Stimulated activated CD4-positive, alpha-beta T cell treated with anti-CD3 and anti-CD28 coated beads, TNF-alpha, amount 100 ng/mL, for 1 hour (primary cell): ENCODE results near the gene MLLT3.

Source experiments
- DNase-seq, 3 donors: peaks; one replicate each; pipeline ENCODE4 v3.0.0-alpha.2; 2020; ENCODE audit warnings: low read depth in 3 of 3, low spot score in 1 of 3

The MLLT3 gene

DNA sequence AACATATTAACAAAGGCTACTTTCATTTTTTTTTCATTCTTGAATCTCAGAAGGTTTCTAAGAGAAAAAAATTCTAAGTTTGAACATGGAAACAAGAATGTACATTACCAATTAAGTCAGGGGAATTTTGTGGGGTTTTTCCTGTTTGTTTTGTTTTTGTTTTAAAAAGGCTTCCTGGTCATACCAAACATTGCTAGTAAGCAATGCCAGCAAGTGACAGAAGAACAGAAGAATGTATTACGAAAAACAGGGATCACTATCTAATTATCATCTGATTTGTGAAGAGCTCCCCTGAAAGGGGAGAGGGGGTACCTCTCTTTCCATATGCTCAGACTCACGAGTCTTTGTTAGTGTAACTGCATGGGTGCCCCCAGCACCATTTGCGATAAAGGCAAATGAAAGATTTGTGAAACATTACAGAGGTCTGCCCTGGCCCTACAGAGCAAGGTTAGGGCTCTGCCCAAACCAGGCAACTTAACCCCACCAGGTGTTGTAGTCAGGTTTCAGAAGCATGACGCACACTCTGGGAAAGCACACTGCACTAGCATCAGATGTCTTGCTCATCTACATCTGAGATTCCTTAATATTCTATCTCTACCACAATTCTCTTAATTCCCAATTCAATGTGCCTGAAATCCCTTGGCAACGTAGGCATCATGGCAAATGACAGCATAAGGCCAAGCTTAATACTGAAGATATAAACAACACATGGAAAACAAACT lies 268.2 kb downstream of the MLLT3 start:
- no peak for DNase-seq

DNA sequence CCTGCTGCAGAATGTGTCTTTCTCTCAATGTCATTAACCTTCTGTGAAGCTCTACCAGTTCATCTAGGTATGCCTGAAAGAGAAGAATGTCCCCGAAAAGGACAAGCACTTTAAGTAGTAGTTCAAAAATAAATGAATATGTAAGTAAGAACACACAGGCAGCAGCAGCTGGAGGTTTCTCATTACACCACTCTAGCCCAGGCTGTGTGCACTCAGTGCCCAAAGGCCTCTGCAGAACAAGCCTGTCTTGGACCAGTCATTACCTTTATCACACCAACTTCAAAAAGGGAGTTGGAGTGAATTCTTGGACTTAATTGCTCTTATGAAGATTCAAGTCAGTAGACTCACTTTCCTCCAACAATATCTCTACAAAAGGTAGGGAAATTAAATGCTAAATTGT lies 268.8 kb downstream of the MLLT3 start:
- no peak for DNase-seq

GRCh38 chr9:20352591-20352990 lies 269.7 kb downstream of the MLLT3 start:
- DNase-seq = no peak

DNA sequence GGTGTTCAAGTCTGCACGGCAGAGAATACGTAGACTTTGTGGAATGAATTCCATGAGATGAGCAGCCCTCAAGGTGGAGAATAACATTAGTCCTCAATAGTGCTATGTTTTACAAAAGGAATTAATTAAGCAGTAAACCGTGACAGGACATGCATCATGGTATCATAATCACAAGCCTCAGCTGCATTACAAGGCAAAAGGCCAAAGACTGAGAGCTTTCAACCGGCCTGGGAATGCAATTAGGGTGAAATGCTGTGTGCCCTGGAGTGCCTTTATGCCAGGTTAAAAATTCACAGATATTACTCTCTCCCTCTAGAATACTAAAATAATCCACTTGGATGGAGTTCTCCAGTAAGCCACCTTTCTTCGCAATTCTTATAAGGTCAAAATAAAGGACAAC lies 270.6 kb downstream of the MLLT3 start:
- DNase-seq = no peak

GRCh38 chr9:20349568-20349967 lies 272.7 kb downstream of the MLLT3 start:
- DNase-seq = no peak

DNA sequence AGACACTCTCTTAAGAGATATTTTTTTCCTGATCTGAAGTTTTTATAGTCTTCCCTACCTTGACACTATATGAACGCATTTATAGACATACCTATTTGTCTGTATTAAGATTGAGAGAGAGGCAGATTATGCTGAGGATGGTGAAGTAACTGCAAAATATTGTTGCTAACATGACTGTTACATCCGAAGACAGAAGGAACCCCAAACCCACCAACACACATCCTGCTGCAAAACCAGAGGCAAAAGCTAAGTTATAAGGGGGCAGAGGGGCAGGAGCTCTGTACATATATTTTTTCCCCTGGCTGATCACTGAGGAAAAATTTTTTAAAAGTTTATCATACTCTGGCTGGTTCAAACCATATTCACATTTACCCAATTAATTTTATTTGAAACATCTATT lies 279.0 kb downstream of the MLLT3 start:
- no peak for DNase-seq

DNA sequence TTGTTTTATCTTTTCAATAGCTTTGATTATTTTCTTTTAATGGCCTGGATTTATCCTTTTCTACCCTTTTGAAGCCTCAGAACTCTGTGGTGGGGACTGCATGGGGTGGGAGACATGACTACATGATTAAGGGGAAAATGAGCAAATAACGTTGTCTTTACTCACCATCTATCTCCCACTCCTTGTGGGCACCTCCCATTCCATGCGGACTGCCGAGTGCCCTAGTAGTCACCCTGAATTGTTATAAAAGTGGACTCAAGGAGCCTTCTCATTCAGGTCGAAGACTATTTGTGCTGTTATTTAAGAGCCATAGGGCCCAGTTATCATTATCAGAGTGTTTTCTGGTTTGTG lies 281.8 kb downstream of the MLLT3 start:
- no peak for DNase-seq

- DNase-seq = no peak
Measured at GRCh38 chr9:20335668-20336332, 286.5 kb downstream of the MLLT3 start.

GRCh38 chr9:20333991-20334390 lies 288.3 kb downstream of the MLLT3 start:
- DNase-seq = no peak

DNA sequence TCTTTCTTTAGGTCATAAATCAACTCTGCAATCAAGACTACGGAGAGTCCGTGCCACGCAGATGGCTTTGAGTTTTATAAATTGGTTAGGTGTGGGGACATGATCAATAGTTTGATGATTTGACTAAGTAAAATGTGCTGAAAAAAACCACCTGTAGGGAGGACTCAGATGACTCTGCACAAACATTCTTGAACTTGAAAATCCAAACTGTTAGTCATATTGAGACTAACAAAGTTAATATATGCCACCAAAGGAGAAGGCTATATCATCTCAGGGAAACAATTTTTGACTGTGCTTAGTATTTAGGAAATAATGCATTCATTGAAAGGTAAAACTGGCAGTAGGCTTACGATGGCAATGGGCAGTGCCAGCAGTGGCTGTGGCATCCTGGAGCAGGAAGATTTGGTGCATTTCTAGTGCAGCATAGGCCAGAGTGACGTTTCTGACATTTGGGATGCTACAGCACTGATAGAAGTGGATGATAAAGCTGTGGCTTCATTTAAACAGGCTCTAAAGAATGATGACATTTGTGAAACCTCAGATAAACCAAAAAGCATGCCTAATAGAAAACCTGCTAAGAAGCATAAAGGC lies 291.1 kb downstream of the MLLT3 start:
- no peak for DNase-seq

- DNase-seq = no peak
Measured at GRCh38 chr9:20330688-20331087, 291.6 kb downstream of the MLLT3 start.

- no peak for DNase-seq
Measured at GRCh38 chr9:20326516-20326915, 295.8 kb downstream of the MLLT3 start.

- DNase-seq = no peak
Measured at GRCh38 chr9:20325008-20325407, 297.3 kb downstream of the MLLT3 start.

DNA sequence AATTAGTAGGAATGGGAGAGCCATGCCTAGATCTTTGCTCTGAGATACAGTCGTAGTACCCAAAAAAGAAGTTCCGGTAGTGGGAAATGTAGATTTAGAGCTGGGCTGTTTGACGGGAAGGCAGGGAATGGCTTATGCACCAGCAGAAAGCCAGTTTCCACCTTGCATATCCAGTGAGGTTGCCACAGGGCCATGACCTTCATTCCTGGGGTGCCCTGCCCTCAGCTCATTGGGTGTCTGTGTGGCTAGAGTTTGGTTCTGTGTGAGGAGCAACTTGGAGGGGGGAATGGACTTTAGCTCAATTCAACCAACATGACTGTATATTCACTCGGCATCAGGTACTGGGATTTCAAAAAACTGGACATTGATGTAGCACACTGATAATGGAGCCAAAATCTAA lies 300.1 kb downstream of the MLLT3 start:
- DNase-seq = no peak

- peak in 2 of 3 donors; percentile 16 to 17 for DNase-seq
Measured at GRCh38 chr9:20321423-20322082, 300.7 kb downstream of the MLLT3 start.

DNA sequence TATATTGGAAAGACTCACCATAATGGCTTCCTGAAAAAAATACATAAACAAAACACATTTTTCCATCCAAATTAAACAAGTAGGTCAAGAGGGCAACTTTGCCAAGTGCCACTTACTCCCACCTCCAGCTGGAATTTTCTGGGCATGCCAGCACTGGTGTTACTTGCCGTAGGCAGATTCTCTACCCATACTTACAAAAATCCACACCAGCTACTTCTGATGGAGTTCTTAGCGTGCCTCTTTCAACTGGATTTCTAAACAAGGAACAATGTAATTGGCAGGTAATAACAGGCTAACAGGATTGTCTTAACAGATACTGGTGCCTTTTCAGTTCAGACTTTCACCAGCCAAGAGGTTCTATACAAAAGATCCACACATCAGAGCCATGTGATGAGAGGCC lies 301.4 kb downstream of the MLLT3 start:
- DNase-seq = no peak

DNA sequence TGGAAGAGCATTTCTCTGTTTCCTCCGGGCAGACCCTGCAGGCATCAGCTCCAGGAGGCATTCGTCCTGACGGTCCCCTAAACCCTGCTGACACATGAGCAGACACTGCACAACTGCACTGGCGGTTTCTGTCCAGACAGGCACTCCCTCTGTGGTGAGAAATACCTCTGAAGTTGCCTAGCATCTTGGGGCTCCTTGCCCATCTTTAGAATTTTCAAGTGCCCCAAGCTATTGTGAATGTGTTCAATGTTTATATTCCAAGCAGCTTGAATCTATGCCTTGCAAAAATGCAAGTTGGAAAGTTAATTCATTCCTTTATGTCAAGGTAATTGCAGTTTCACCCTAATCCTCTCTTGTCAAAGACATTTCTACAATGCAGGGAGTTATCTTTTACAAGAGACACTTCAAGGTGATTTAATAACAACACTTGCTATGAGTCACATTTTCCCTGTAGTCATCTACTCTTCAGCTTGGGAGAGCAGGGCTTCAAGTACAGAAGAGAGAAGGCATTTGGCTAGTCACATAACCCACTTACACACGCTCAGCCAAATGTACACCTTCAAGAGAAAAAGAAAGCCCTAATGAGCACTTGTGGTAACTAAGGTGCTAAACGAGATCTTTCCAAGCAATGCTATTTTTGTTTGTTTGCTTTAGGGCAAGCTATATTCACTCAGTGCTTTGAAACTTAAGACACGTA lies 302.5 kb downstream of the MLLT3 start:
- DNase-seq = peak in 1 of 3 donors; percentile 5

DNA sequence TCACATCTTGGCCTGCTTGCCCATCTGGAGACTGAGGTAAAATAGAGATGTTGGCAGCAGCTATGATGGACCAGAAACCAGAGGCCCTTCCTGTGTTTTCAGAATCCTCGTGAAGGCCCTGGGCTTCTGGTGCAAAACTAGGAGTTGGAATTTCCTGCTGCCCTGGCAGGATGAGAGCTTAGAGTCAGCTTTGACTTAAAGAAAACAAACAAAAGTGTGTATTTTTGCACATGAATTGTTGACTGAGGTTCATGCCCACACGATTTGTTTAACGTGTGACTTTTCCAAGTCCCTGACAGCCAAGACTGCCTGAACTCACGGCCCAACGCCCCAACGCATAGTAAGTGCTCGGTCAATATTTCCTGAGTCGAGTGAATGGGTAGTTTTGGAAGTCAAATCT lies 303.1 kb downstream of the MLLT3 start:
- no peak for DNase-seq

- DNase-seq = no peak
Measured at GRCh38 chr9:20317701-20318100, 304.6 kb downstream of the MLLT3 start.

- no peak for DNase-seq
Measured at GRCh38 chr9:20316372-20316771, 305.9 kb downstream of the MLLT3 start.

DNA sequence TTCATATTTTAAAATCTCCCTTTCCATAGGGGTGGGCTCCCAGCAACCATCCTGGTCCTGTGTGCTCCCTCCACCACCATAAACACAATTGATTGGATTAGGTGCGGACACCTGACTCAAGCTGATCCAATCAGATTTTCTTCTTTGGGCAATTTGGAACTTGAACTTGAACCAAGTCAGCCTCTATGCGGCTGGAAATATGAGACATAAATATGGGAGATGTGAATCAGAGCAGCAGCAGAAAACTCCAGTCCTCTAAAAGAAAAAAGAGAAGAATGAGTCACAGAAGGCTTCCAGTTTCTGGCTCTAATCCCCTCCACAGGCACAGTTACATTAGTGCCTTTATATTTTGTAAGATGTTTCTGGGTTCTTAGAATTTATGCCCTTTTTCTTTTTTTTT lies 306.6 kb downstream of the MLLT3 start:
- DNase-seq = no peak

GRCh38 chr9:20314981-20315380 lies 307.3 kb downstream of the MLLT3 start:
- DNase-seq = no peak
